Right lobe of liver (tissue), 6 donors: Measurements from ENCODE around the gene ATRX. TPM values are rescaled to one million over a fixed set of nuclear protein-coding genes. Genes with fewer than 3 reads are reported as not detected.
A peak's percentile ranks its signal among the peaks of the same experiment; 100 is the strongest.
"Not testable (repeated sequence)": the region's sequence is repeated elsewhere in the genome, so short reads cannot be mapped to it uniquely, and the experiment has no call there.

Source experiments
- ATAC-seq, 4 donors: fragments of 200-7000 bp; cut with Tn5 transposase; one replicate each; pipeline ENCODE4 v1.9.1; 2020; ENCODE audit warnings: mild to moderate bottlenecking in 4 of 4, moderate library complexity in 4 of 4
- DNase-seq, 3 donors: peaks; one replicate each; pipeline ENCODE4 v3.0.0-alpha.2; 2020
- H3K27ac ChIP-seq, 3 donors: fragments of 200-600 bp; one replicate each; pipeline ENCODE4 v1.8.0; 2022
- H3K27me3 ChIP-seq, 2 donors: fragments of 200-600 bp; one replicate each; pipeline ENCODE4 v1.8.0; 2022
- H3K36me3 ChIP-seq, 4 donors: fragments of 200-600 bp; sonication (generic) in 1 of 4; one replicate each; pipeline versions ENCODE4 v1.5.1 to v1.8.0; 2017 to 2022; ENCODE audit warnings: control low read depth in 1 of 4
- H3K4me1 ChIP-seq, 4 donors: fragments of 200-600 bp; sonication (generic) in 1 of 4; one replicate each; pipeline versions ENCODE4 v1.5.1 to v1.8.0; 2017 to 2022; ENCODE audit warnings: control low read depth in 1 of 4
- H3K4me3 ChIP-seq, 3 donors: fragments of 200-600 bp; one replicate each; pipeline ENCODE4 v1.8.0; 2022
- H3K9me3 ChIP-seq, 4 donors: fragments of 200-600 bp; sonication (generic) in 1 of 4; one replicate each; pipeline versions ENCODE4 v1.5.1 to v1.8.0; 2017 to 2022; ENCODE audit warnings: control low read depth in 1 of 4
- CTCF ChIP-seq, 4 donors: fragments of 200-600 bp in 3 of 4; fragments of 450-650 bp in 1 of 4; IDR thresholded peaks; one replicate each; pipeline versions ENCODE4 v1.5.1 to v1.8.0; 2016 to 2022; ENCODE audit warnings: antibody characterized with exemption in 4 of 4, mild to moderate bottlenecking in 2 of 4
- POLR2A ChIP-seq: fragments of 450-650 bp; IDR thresholded peaks from one replicate; pipeline ENCODE4 v1.6.1; 2017; ENCODE audit warnings: antibody characterized with exemption, mild to moderate bottlenecking
- WGBS: methylation state at CpG from one replicate; pipeline ENCODE4 v1.1.6; 2018; ENCODE audit warnings: low coverage, low lambda C conversion rate; ENCODE audit not compliant: insufficient coverage; ENCODE audit errors: missing lambda C conversion rate; 5-methylcytosine and 5-hydroxymethylcytosine counted together
- intact Hi-C, 2 donors: fragments of 100-400 bp; cut with DNase I; formaldehyde crosslinking; loops; one replicate each; pipeline versions ENCODE4 v1.11.2 to v1.14.1; 2022
- total RNA-seq, 6 experiments: library from RNA; depleted of rRNA in 2 of 6; stranded (reverse); fragments of >200 nt in 2 of 6; fragmentation: NEBNext Ultra II Directional in 3 of 6; extraction: Animal tissue kit (Norgen Biotek cat#: 25700) in 3 of 6; gene quantifications; one replicate each; pipeline versions ENCODE4 v1.1.0 to v1.2.4, GENCODE V29; 2016 to 2023
- donor health status: DM: no; HTN: yes; CAD: no.
- donor health status: DM: no; HTN: no; CAD: no.
- donor health status: DM: no; HTN: no; CAD: no.
- donor health status: DM: no; HTN: yes; CAD: no.
- donor health status: DM: no; HTN: yes; CAD: no.

Gene ATRX
- total RNA-seq, 6 experiments from 2014 or later = 15.9 to 32.2 (median 21.3) TPM

DNA sequence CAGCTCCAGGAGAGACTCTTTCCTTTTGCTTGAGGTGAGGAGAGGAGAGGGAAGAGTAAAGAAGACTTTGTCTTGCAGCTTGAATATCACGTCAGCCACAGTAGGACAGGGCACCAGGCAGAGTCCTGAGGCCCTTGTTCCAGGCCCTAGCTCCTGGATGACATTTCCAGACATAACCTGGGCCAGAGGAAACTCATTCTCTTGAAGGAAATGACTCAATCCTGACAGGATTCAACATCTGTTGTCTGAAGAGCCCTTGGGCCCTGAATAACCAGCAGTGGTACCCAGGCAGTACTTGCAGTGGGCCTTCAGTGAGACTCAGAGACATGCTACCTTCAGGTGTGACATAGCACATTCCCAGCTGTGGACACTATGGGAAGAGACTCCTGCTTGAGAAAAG lies 276.0 kb downstream of the ATRX start:
- no peak for TF ChIP-seq POLR2A
- no peak for TF ChIP-seq CTCF (IDR thresholded peaks at IDR 0.05)
- Histone ChIP-seq H3K4me1 (no peaks in the 10 kb centered on the region), H3K4me3 (no peak overlapping the region), H3K27me3 (peaks cover 0 to 3% of the 10 kb centered on the region in 2 donors), H3K9me3 (no peaks in the 10 kb centered on the region), H3K27ac (no peak overlapping the region), H3K36me3 (peaks cover 0 to 3% (median 0%) of the 10 kb centered on the region in 4 donors)
- WGBS = no CpG with 5 or more reads among the region's 1 CpG
- intact Hi-C loops = no loop called here
- ATAC-seq (no peak), DNase-seq (no peak)

DNA sequence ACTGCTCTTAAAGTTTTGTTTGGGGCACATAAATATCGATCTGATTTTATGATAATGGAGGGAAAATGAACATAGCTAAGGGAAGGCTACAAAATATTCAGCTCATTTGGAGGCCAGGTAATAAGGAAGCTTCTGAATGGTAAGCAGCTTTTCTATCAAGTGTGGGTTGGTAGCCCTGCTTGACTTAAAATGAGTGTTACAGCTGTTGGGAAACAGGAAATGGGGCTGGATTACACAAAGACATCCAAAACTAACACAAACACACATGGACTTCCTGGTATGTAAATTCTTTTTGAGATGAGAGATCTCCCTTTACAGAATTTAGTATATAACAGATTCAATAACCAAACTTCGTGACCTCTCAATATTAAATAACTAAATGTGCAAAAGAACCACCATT lies 280.8 kb downstream of the ATRX start:
- WGBS = 47% methylated on average over 2 of the region's 2 CpGs
- ATAC-seq = peak in 1 of 4 donors; percentile 76
- TF ChIP-seq CTCF (IDR thresholded peaks at IDR 0.05) (no peak), POLR2A (no peak)
- intact Hi-C loops = no loop called here
- Histone ChIP-seq H3K4me3 (no peak overlapping the region), H3K9me3 (no peaks in the 10 kb centered on the region), H3K4me1 (no peaks in the 10 kb centered on the region), H3K27me3 (no peaks in the 10 kb centered on the region), H3K36me3 (peaks cover 0 to 3% (median 0%) of the 10 kb centered on the region in 4 donors), H3K27ac (no peak overlapping the region)
- no peak for DNase-seq

DNA sequence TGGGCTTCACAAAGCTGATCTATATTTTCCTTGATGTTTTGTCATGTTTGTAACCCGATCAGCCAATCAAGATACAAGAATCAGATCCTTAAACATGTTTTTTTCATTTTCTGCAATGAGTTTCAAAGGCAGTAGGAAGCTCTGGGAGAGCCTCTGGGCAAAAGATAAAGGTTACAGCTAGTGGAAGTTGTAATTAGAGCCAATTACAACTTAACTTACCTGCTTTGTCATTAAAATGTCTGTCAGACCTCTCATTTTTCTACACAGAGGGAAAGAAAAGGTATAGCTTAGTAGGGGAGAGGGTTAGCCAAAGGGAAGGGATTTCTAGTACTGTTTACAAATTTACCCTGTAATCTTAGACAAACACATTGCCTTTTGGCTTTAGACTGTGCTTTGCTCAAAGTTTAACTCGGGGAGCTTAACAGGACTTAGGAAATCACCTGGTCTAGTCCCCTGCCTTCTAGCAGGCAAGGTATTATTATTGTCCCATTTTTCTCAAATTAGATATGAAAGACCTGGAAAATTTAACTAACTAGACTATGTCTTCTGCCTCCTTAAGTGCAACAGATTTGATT lies 283.0 kb downstream of the ATRX start:
- Histone ChIP-seq H3K36me3 (peaks cover 0 to 3% (median 0%) of the 10 kb centered on the region in 4 donors), H3K27ac (no peak overlapping the region), H3K9me3 (no peaks in the 10 kb centered on the region), H3K4me1 (no peaks in the 10 kb centered on the region), H3K4me3 (no peak overlapping the region), H3K27me3 (no peaks in the 10 kb centered on the region)
- DNase-seq (no peak), ATAC-seq (peak; percentile 89 to 91 (median 90))
- TF ChIP-seq POLR2A (no peak), CTCF (IDR thresholded peaks at IDR 0.05) (no peak)
- intact Hi-C loops = no loop called here
- 11% methylated on average over 2 of the region's 2 CpGs for WGBS

- H3K4me3 ChIP-seq, H3K27me3 ChIP-seq, H3K9me3 ChIP-seq, H3K4me1 ChIP-seq, intact Hi-C loops, ATAC-seq, H3K27ac ChIP-seq, H3K36me3 ChIP-seq, DNase-seq: not testable (repeated sequence)
- 38% methylated on average over 1 of the region's 1 CpG for WGBS
Observed at GRCh38 chrX:77500164-77500563, 285.9 kb downstream of the ATRX start.

GRCh38 chrX:77493677-77494553 lies 292.1 kb downstream of the ATRX start:
- no peaks in the 10 kb centered on the region for H3K4me1 ChIP-seq
- TF ChIP-seq CTCF (IDR thresholded peaks at IDR 0.05) = no peak
- H3K36me3 ChIP-seq = no peaks in the 10 kb centered on the region
- no peak overlapping the region for H3K4me3 ChIP-seq
- no peaks in the 10 kb centered on the region for H3K27me3 ChIP-seq
- no peaks in the 10 kb centered on the region for H3K9me3 ChIP-seq
- no peak for DNase-seq
- no peak overlapping the region for H3K27ac ChIP-seq
- WGBS = 89% methylated on average over 5 of the region's 20 CpGs
- intact Hi-C loops = no loop called here
- ATAC-seq = no peak
